CD14-positive monocyte (primary cell): ENCODE measurements around the gene PIP5K1B. TPM values are rescaled to one million over a fixed set of nuclear protein-coding genes. Genes with fewer than 3 reads are reported as not detected.
A peak's percentile ranks its signal among the peaks of the same experiment; 100 is the strongest.

ENCODE experiments used
- DNase-seq, 3 donors: peaks; one replicate each; pipeline ENCODE4 v3.0.0-alpha.2; 2011 to 2022
- H2AFZ ChIP-seq: 2 replicates; pipeline ENCODE4 v1.6.0; 2012; ENCODE audit warnings: mild to moderate bottlenecking, low read depth, low read length, inconsistent platforms; ENCODE audit not compliant: insufficient read depth, poor library complexity, severe bottlenecking
- H3K27ac ChIP-seq, 2 donors: 1 replicate in 1 of 2; 2 replicates in 1 of 2; pipeline ENCODE4 v1.5.1; 2012 to 2013; ENCODE audit warnings: low read length in 2 of 2, control low read depth in 1 of 2, inconsistent platforms in 1 of 2, low read depth in 1 of 2, mild to moderate bottlenecking in 1 of 2
- H3K27me3 ChIP-seq, 2 donors: one replicate each; pipeline versions ENCODE4 v1.6.0 to v1.6.1; 2011 to 2013; ENCODE audit warnings: low read length in 2 of 2; ENCODE audit not compliant: control insufficient read depth in 2 of 2, insufficient read depth in 2 of 2
- H3K36me3 ChIP-seq, 2 donors: replicated peaks in 1 of 2; 1 replicate in 1 of 2; 2 replicates in 1 of 2; pipeline versions ENCODE4 v1.5.1 to v1.6.1; 2012 to 2013; ENCODE audit warnings: low read length in 2 of 2, control low read depth in 1 of 2, inconsistent platforms in 1 of 2, mild to moderate bottlenecking in 1 of 2; ENCODE audit not compliant: insufficient read depth in 2 of 2, control insufficient read depth in 1 of 2
- H3K4me1 ChIP-seq, 2 donors: 1 replicate in 1 of 2; 2 replicates in 1 of 2; pipeline versions ENCODE4 v1.5.1 to v1.6.1; 2012 to 2013; ENCODE audit warnings: low read length in 2 of 2, control low read depth in 1 of 2, inconsistent platforms in 1 of 2, mild to moderate bottlenecking in 1 of 2, moderate library complexity in 1 of 2; ENCODE audit not compliant: insufficient read depth in 2 of 2, control insufficient read depth in 1 of 2
- H3K4me2 ChIP-seq: replicated peaks from 2 replicates; pipeline ENCODE3; 2012; ENCODE audit warnings: low read length, moderate library complexity, mild to moderate bottlenecking; ENCODE audit not compliant: poor library complexity, severe bottlenecking; ENCODE audit errors: extremely low read depth
- H3K4me3 ChIP-seq, 3 experiments: fragments of 200-600 bp in 1 of 3; sonication (generic) in 1 of 3; replicated peaks in 1 of 3; 1 replicate in 2 of 3; 2 replicates in 1 of 3; pipeline ENCODE4 v1.5.1; 2011 to 2013; ENCODE audit warnings: low read length in 3 of 3, mild to moderate bottlenecking in 3 of 3, control low read depth in 2 of 3, low read depth in 2 of 3, inconsistent platforms in 1 of 3, moderate library complexity in 1 of 3
- H3K79me2 ChIP-seq: 2 replicates; pipeline ENCODE4 v1.6.0; 2012; ENCODE audit warnings: mild to moderate bottlenecking, control low read depth, inconsistent platforms, low read length, moderate library complexity; ENCODE audit not compliant: insufficient read depth
- H3K9ac ChIP-seq: 2 replicates; pipeline ENCODE4 v1.6.0; 2017; ENCODE audit warnings: low read length, mild to moderate bottlenecking; ENCODE audit not compliant: insufficient read depth, poor library complexity, severe bottlenecking
- H3K9me3 ChIP-seq, 2 donors: replicated peaks in 1 of 2; 1 replicate in 1 of 2; 2 replicates in 1 of 2; pipeline versions ENCODE4 v1.5.1 to v1.6.1; 2012 to 2013; ENCODE audit warnings: low read length in 2 of 2, control low read depth in 1 of 2; ENCODE audit not compliant: control insufficient read depth in 1 of 2, insufficient read depth in 1 of 2
- H4K20me1 ChIP-seq: 2 replicates; pipeline ENCODE4 v1.6.0; 2012; ENCODE audit warnings: mild to moderate bottlenecking, low read length, control low read depth, moderate library complexity; ENCODE audit not compliant: insufficient read depth
- H3K27ac Mint-ChIP-seq, 7 donors: one replicate each; pipeline ENCODE4 v1.8.0; 2020; ENCODE audit warnings: mild to moderate bottlenecking in 7 of 7, mixed read lengths in 7 of 7, moderate library complexity in 6 of 7, inconsistent platforms in 2 of 7
- H3K27me3 Mint-ChIP-seq, 3 donors: one replicate each; pipeline ENCODE4 v1.8.0; 2021 to 2022; ENCODE audit warnings: low read depth in 3 of 3, mild to moderate bottlenecking in 3 of 3, mixed read lengths in 3 of 3, moderate library complexity in 3 of 3, inconsistent platforms in 1 of 3
- H3K36me3 Mint-ChIP-seq, 2 donors: one replicate each; pipeline ENCODE4 v1.8.0; 2020; ENCODE audit warnings: mixed read lengths in 2 of 2, inconsistent platforms in 1 of 2, mild to moderate bottlenecking in 1 of 2
- H3K4me1 Mint-ChIP-seq: one replicate; pipeline ENCODE4 v1.8.0; 2020; ENCODE audit warnings: mild to moderate bottlenecking, mixed read lengths
- H3K4me3 Mint-ChIP-seq, 2 donors: one replicate each; pipeline ENCODE4 v1.8.0; 2020; ENCODE audit warnings: mild to moderate bottlenecking in 2 of 2, mixed read lengths in 2 of 2, moderate library complexity in 1 of 2
- H3K9me3 Mint-ChIP-seq, 7 donors: one replicate each; pipeline ENCODE4 v1.8.0; 2020 to 2022; ENCODE audit warnings: mixed read lengths in 7 of 7, mild to moderate bottlenecking in 6 of 7, moderate library complexity in 6 of 7, inconsistent platforms in 2 of 7
- intact Hi-C, 2 donors: fragments of 100-400 bp; cut with micrococcal nuclease; formaldehyde crosslinking; loops; one replicate each; pipeline versions ENCODE4 v1.15.0 to v1.15.1; 2023
- polyA plus RNA-seq, 3 donors: library from polyadenylated mRNA; depleted of rRNA in 1 of 3; unstranded in 2 of 3; stranded (reverse) in 1 of 3; fragments of 300-500 nt in 2 of 3; fragments of >200 nt in 1 of 3; fragmentation: Illumina TruSeq in 2 of 3; gene quantifications; 1 replicate in 2 of 3; 2 replicates in 1 of 3; pipeline ENCODE4 v1.2.3, GENCODE V29; 2012 to 2021
- TF ChIP-seq, protein P1 (sequence below): fragments of 200-600 bp; IDR thresholded peaks from one replicate; pipeline ENCODE4 v1.8.0; 2022; ENCODE audit warnings: antibody characterized with exemption, mild to moderate bottlenecking

PIP5K1B gene
- polyA plus RNA-seq, 3 donors = 0.18 to 4.1 (median 0.87) TPM

DNA sequence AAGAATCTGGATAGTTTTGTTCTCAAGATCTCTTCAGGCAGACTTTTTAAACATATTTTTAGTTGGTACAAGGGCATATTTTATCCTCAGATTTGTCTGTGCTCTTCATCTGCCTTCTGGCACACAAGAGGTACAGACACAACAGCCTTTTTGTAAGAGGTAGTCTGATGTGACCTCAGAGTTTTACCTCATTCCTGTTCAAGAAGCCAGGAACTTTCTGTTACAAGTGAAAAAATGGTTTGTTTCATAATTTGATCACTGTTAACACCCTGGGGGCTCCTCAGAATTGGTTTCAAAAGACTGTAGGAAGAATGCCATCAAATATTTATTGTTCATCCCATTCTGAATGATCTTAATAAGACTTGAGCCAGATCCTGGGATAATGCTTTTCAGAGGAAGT, 172.2 kb downstream of the PIP5K1B start:
- no peak overlapping the region for H3K27ac ChIP-seq
- H2AFZ ChIP-seq = no peak overlapping the region
- intact Hi-C loops = no loop called here
- H3K9me3 ChIP-seq = no peaks in the 10 kb centered on the region
- H3K4me1 Mint-ChIP-seq = peaks cover 4% of the 10 kb centered on the region
- TF ChIP-seq, protein P1, sequence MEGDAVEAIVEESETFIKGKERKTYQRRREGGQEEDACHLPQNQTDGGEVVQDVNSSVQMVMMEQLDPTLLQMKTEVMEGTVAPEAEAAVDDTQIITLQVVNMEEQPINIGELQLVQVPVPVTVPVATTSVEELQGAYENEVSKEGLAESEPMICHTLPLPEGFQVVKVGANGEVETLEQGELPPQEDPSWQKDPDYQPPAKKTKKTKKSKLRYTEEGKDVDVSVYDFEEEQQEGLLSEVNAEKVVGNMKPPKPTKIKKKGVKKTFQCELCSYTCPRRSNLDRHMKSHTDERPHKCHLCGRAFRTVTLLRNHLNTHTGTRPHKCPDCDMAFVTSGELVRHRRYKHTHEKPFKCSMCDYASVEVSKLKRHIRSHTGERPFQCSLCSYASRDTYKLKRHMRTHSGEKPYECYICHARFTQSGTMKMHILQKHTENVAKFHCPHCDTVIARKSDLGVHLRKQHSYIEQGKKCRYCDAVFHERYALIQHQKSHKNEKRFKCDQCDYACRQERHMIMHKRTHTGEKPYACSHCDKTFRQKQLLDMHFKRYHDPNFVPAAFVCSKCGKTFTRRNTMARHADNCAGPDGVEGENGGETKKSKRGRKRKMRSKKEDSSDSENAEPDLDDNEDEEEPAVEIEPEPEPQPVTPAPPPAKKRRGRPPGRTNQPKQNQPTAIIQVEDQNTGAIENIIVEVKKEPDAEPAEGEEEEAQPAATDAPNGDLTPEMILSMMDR = no peak
- no peaks in the 10 kb centered on the region for H3K9me3 Mint-ChIP-seq
- no peaks in the 10 kb centered on the region for H3K79me2 ChIP-seq
- H4K20me1 ChIP-seq = no peaks in the 10 kb centered on the region
- no peak overlapping the region for H3K4me3 ChIP-seq
- no peak overlapping the region for H3K4me2 ChIP-seq
- no peak overlapping the region for H3K4me3 Mint-ChIP-seq
- H3K36me3 Mint-ChIP-seq = peaks cover 3 to 5% of the 10 kb centered on the region in 2 donors
- no peaks in the 10 kb centered on the region for H3K36me3 ChIP-seq
- no peaks in the 10 kb centered on the region for H3K4me1 ChIP-seq
- H3K27me3 Mint-ChIP-seq = peaks cover 0 to 3% (median 0%) of the 10 kb centered on the region in 3 donors
- no peak overlapping the region for H3K27ac Mint-ChIP-seq
- H3K27me3 ChIP-seq = no peaks in the 10 kb centered on the region
- no peak for DNase-seq
- no peak overlapping the region for H3K9ac ChIP-seq

DNA sequence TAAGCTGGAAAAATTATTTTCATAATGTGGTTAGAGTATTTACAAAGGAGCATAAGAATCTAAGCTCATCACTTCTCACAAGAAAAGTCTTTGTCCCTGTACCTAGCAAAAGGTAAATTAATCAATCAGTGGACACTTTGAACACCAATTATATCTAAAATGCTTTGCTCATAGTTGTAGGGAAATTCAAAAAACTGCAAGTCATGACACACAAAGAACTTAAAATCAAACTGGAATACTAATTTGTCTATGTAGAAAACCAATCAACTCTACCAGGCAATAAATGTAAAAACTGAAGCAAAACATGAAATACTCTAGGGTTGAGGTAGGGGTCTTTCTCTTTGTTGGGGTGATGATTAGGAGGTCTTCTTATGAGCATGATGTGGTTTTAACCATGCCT, 173.4 kb downstream of the PIP5K1B start:
- H3K4me3 Mint-ChIP-seq = no peak overlapping the region
- no peak for DNase-seq

More for the DNA sequence above, 173.4 kb downstream of the PIP5K1B start:
- Histone ChIP-seq H3K36me3 (no peaks in the 10 kb centered on the region), H3K9ac (no peak overlapping the region), H3K4me2 (no peak overlapping the region), H4K20me1 (no peaks in the 10 kb centered on the region), H3K9me3 (no peaks in the 10 kb centered on the region), H2AFZ (no peak overlapping the region), H3K4me3 (no peak overlapping the region), H3K27ac (no peak overlapping the region), H3K4me1 (no peaks in the 10 kb centered on the region), H3K27me3 (no peaks in the 10 kb centered on the region), H3K79me2 (no peaks in the 10 kb centered on the region)
- Mint-ChIP-seq H3K36me3 (peaks cover 3 to 5% of the 10 kb centered on the region in 2 donors), H3K27ac (peak overlapping the region in 2 of 7 donors; percentile 6 to 43), H3K27me3 (peaks cover 0 to 3% (median 0%) of the 10 kb centered on the region in 3 donors), H3K9me3 (no peaks in the 10 kb centered on the region), H3K4me1 (peaks cover 7% of the 10 kb centered on the region)
- intact Hi-C loops = no loop called here
- TF ChIP-seq, protein P1 = no peak
